PFSK-1 (cell line): ENCODE measurements around the gene RHNO1.

Experiments used
- POLR2AphosphoS5 ChIP-seq: IDR thresholded peaks from 2 replicates; pipeline ENCODE4 v1.6.1; 2012; ENCODE audit warnings: low read depth, mild to moderate bottlenecking, control low read depth, low read length, moderate library complexity
- TAF1 ChIP-seq: IDR thresholded peaks from 2 replicates; pipeline ENCODE4 v1.6.1; 2012; ENCODE audit warnings: low read length, control low read depth, borderline replicate concordance; ENCODE audit not compliant: insufficient read depth

GRCh38 chr12:2897418-2897817 is 20.4 kb downstream of the RHNO1 start:
- no peak for TF ChIP-seq TAF1
- no peak for TF ChIP-seq POLR2AphosphoS5
